SK-N-SH (cell line): ENCODE measurements around the gene XRCC6. TPM values are rescaled to one million over a fixed set of nuclear protein-coding genes. Genes with fewer than 3 reads are reported as not detected.

Experiments used
- CTCF ChIA-PET: fragments of 300-600, 350-600 bp; formaldehyde crosslinking; extraction: SDS; loops from one replicate; lab custom pipeline; 2021; lab: Yijun Ruan, JAX
- POLR2A ChIA-PET: fragments of 350-600 bp; sonication (Branson Sonifier 250); formaldehyde crosslinking; extraction: SDS; loops from one replicate; lab custom pipeline; 2020; ENCODE audit warnings: antibody characterized with exemption, inconsistent platforms; lab: Yijun Ruan, JAX
- DNase-seq: peaks from one replicate; pipeline ENCODE4 v3.0.0; 2012
- H2AFZ ChIP-seq: fragments of 200-600 bp; sonication (generic); 2 replicates; pipeline ENCODE4 v1.8.1; 2016; ENCODE audit warnings: antibody characterized with exemption, mild to moderate bottlenecking, low read depth
- H3F3A ChIP-seq: fragments of 200-600 bp; sonication (generic); replicated peaks from 2 replicates; pipeline ENCODE3; 2016; ENCODE audit warnings: antibody characterized with exemption, mild to moderate bottlenecking; ENCODE audit not compliant: insufficient read depth
- H3K27ac ChIP-seq, 2 experiments: fragments of 200-500 bp in 1 of 2; fragments of 200-600 bp in 1 of 2; sonication (Bioruptor generic) in 1 of 2; sonication (generic), shearing (Covaris generic) in 1 of 2; 2 replicates each; pipeline versions ENCODE4 v1.5.1 to v1.6.1; 2014 to 2016; ENCODE audit warnings: low read depth in 2 of 2, inconsistent platforms in 1 of 2, low read length in 1 of 2, mild to moderate bottlenecking in 1 of 2, mixed read lengths in 1 of 2
- H3K27me3 ChIP-seq: fragments of 200-600 bp; sonication (generic), shearing (Covaris generic); 2 replicates; pipeline ENCODE4 v1.6.1; 2016; ENCODE audit warnings: mixed run types; ENCODE audit not compliant: insufficient read depth
- H3K36me3 ChIP-seq, 2 experiments: fragments of 200-500 bp in 1 of 2; fragments of 200-600 bp in 1 of 2; sonication (Bioruptor generic) in 1 of 2; sonication (generic) in 1 of 2; replicated peaks in 1 of 2; 2 replicates each; pipeline versions ENCODE3 to v1.5.1; 2014 to 2016; ENCODE audit warnings: low read length in 1 of 2, mild to moderate bottlenecking in 1 of 2; ENCODE audit not compliant: insufficient read depth in 2 of 2, control insufficient read depth in 1 of 2
- H3K4me1 ChIP-seq, 2 experiments: fragments of 200-500 bp in 1 of 2; fragments of 200-600 bp in 1 of 2; sonication (Bioruptor generic) in 1 of 2; sonication (generic), shearing (Covaris generic) in 1 of 2; 2 replicates each; pipeline versions ENCODE4 v1.5.1 to v1.6.1; 2014 to 2016; ENCODE audit warnings: low read depth in 1 of 2, low read length in 1 of 2, mixed run types in 1 of 2; ENCODE audit not compliant: insufficient read depth in 2 of 2, control insufficient read depth in 1 of 2
- H3K4me2 ChIP-seq: fragments of 200-600 bp; sonication (generic), shearing (Covaris generic); 2 replicates; pipeline ENCODE4 v1.6.1; 2017; ENCODE audit warnings: mixed run types
- H3K4me3 ChIP-seq, 2 experiments: fragments of 200-500 bp in 1 of 2; fragments of 200-600 bp in 1 of 2; sonication (Bioruptor generic) in 1 of 2; sonication (generic), shearing (Covaris generic) in 1 of 2; 2 replicates each; pipeline versions ENCODE4 v1.5.1 to v1.8.1; 2014 to 2016; ENCODE audit warnings: low read depth in 2 of 2, inconsistent platforms in 1 of 2, low read length in 1 of 2, mild to moderate bottlenecking in 1 of 2, mixed read lengths in 1 of 2, moderate library complexity in 1 of 2
- H3K79me2 ChIP-seq: fragments of 200-600 bp; sonication (generic); 2 replicates; pipeline ENCODE4 v1.8.1; 2017; ENCODE audit warnings: mild to moderate bottlenecking; ENCODE audit not compliant: insufficient read depth
- H3K9ac ChIP-seq: fragments of 200-600 bp; sonication (generic); 2 replicates; pipeline ENCODE4 v1.6.1; 2017; ENCODE audit warnings: mixed run types
- H3K9me2 ChIP-seq: fragments of 200-600 bp; sonication (generic); 2 replicates; pipeline ENCODE4 v1.6.1; 2017; ENCODE audit warnings: mixed run types
- H3K9me3 ChIP-seq: fragments of 200-600 bp; sonication (generic); 2 replicates; pipeline ENCODE4 v1.6.1; 2017; ENCODE audit warnings: mixed run types, mild to moderate bottlenecking, moderate library complexity
- H4K20me1 ChIP-seq: fragments of 200-600 bp; sonication (generic); 2 replicates; pipeline ENCODE4 v1.6.1; 2017; ENCODE audit warnings: mild to moderate bottlenecking, mixed run types; ENCODE audit not compliant: insufficient read depth
- ELF1 ChIP-seq: IDR thresholded peaks from 2 replicates; pipeline ENCODE4 v1.4.0; 2012
- EZH2phosphoT487 ChIP-seq: fragments of 200-600 bp; sonication (generic); IDR thresholded peaks from 2 replicates; pipeline ENCODE4 v1.6.1; 2017; ENCODE audit warnings: low read depth, mixed run types, mild to moderate bottlenecking, antibody characterized with exemption, moderate library complexity, borderline replicate concordance
- GABPA ChIP-seq: IDR thresholded peaks from 2 replicates; pipeline ENCODE4 v1.4.0; 2012; ENCODE audit warnings: low read depth, mild to moderate bottlenecking
- GATA2 ChIP-seq: sonication (generic); formaldehyde crosslinking; IDR thresholded peaks from 2 replicates; pipeline ENCODE4 v1.5.0; 2020; ENCODE audit warnings: mild to moderate bottlenecking, missing genetic modification reagents
- JUND ChIP-seq: IDR thresholded peaks from 2 replicates; pipeline ENCODE4 v1.4.0; 2012
- MEF2A ChIP-seq: IDR thresholded peaks from 2 replicates; pipeline ENCODE4 v1.4.0; 2012; ENCODE audit warnings: low read depth, borderline replicate concordance
- POLR2AphosphoS5 ChIP-seq: IDR thresholded peaks from 2 replicates; pipeline ENCODE4 v1.6.1; 2012; ENCODE audit warnings: low read depth, low read length
- RFX5 ChIP-seq: IDR thresholded peaks from 2 replicates; pipeline ENCODE4 v1.6.1; 2012; ENCODE audit warnings: mild to moderate bottlenecking, improper control_type of control experiment, low read length
- SIN3A ChIP-seq: IDR thresholded peaks from 2 replicates; pipeline ENCODE4 v1.6.1; 2012; ENCODE audit warnings: low read depth, mild to moderate bottlenecking, low read length, moderate library complexity, borderline replicate concordance
- SMC3 ChIP-seq: IDR thresholded peaks from 2 replicates; pipeline ENCODE4 v1.6.1; 2012; ENCODE audit warnings: low read depth, low read length, improper control_type of control experiment
- TAF1 ChIP-seq: IDR thresholded peaks from 2 replicates; pipeline ENCODE4 v1.6.1; 2012; ENCODE audit warnings: low read depth, mild to moderate bottlenecking, low read length, moderate library complexity, borderline replicate concordance
- TCF12 ChIP-seq: IDR thresholded peaks from 2 replicates; pipeline ENCODE4 v1.4.0; 2012
- WGBS: methylation state at CpG from one replicate; pipeline ENCODE4 v1.1.6; 2017; ENCODE audit warnings: low lambda C conversion rate; 5-methylcytosine and 5-hydroxymethylcytosine counted together
- polyA plus RNA-seq, 3 experiments: library from polyadenylated mRNA; depleted of rRNA; stranded (reverse); fragments of >200 nt; gene quantifications; 2 replicates each; pipeline ENCODE4 v1.2.3, GENCODE V29; 2012
- TF ChIP-seq, protein P1 (sequence below): IDR thresholded peaks from 2 replicates; pipeline ENCODE4; 2012
- TF ChIP-seq, protein P2 (sequence below): fragments of 150-350 bp; IDR thresholded peaks from 2 replicates; pipeline ENCODE4 v1.6.1; 2016; ENCODE audit warnings: mild to moderate bottlenecking, low read depth, low read length
- TF ChIP-seq, protein P3 (sequence below): IDR thresholded peaks from 2 replicates; pipeline ENCODE4 v1.4.0; 2012; ENCODE audit warnings: low read depth, borderline replicate concordance
- TF ChIP-seq, protein P4 (sequence below): IDR thresholded peaks from 2 replicates; pipeline ENCODE4 v1.6.1; 2012; ENCODE audit warnings: mild to moderate bottlenecking, low read depth, low read length, moderate library complexity

XRCC6 gene
- polyA plus RNA-seq, 1 of the 3 experiments (the other 2 are of a cell fraction): 78.1 TPM

DNA sequence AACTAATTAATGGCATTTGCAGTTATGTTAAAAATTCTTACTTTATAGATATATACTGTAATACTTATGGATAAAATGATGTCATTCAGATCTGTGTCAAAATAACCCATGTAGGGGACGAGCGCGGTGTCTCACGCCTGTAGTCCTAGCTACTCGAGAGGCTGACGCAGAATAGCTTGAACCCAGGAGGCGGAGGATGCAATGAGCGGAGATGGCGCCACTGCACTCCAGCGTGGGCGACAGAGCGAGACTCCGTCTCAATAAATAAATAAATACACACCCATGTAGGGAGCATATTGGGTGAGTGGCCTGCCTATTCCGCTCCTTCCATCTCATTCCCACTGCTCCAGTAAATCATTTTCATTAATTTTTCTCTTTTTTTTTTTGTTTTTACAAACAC lies 60.5 kb downstream of the XRCC6 start:
- Histone ChIP-seq H3K9me3 (no peaks in the 10 kb centered on the region), H3K79me2 (peaks cover 87% of the 10 kb centered on the region), H3K9ac (peak overlapping the region; percentile 73; the same call in 1 of the 2 replicates), H3F3A (peaks cover 9% of the 10 kb centered on the region), H3K4me1 (no peaks in the 10 kb centered on the region; a peak in 1 of 4 replicates), H3K4me3 (peak overlapping the region; percentile 69 to 73), H3K36me3 (peaks cover 9 to 18% of the 10 kb centered on the region in 2 experiments), H3K27me3 (no peaks in the 10 kb centered on the region), H3K4me2 (peak overlapping the region; percentile 75), H3K9me2 (no peaks in the 10 kb centered on the region), H4K20me1 (no peaks in the 10 kb centered on the region), H3K27ac (peak overlapping the region in 1 of 2 experiments; percentile 82; a peak in 2 of 4 replicates), H2AFZ (no peak overlapping the region)
- ChIA-PET POLR2A (interaction anchor here (0.6 kb wide), 1 partner anchor 284 kb away, joined by 3 read pairs; no protein-coding TSS in a partner anchor), CTCF (interaction anchor here (0.6 kb wide), 1 partner anchor 15 kb away, joined by 3 read pairs; no protein-coding TSS in a partner anchor)
- 32% methylated on average over 10 of the region's 14 CpGs for WGBS
- TF ChIP-seq SIN3A (0 out of 2 replicates have a peak, but pooled peaks have one; percentile 4), POLR2AphosphoS5 (no peak), GABPA (no peak)
- TF ChIP-seq, protein P1, sequence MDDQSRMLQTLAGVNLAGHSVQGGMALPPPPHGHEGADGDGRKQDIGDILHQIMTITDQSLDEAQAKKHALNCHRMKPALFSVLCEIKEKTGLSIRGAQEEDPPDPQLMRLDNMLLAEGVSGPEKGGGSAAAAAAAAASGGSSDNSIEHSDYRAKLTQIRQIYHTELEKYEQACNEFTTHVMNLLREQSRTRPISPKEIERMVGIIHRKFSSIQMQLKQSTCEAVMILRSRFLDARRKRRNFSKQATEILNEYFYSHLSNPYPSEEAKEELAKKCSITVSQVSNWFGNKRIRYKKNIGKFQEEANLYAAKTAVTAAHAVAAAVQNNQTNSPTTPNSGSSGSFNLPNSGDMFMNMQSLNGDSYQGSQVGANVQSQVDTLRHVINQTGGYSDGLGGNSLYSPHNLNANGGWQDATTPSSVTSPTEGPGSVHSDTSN: no peak
- DNase-seq: no peak

DNA sequence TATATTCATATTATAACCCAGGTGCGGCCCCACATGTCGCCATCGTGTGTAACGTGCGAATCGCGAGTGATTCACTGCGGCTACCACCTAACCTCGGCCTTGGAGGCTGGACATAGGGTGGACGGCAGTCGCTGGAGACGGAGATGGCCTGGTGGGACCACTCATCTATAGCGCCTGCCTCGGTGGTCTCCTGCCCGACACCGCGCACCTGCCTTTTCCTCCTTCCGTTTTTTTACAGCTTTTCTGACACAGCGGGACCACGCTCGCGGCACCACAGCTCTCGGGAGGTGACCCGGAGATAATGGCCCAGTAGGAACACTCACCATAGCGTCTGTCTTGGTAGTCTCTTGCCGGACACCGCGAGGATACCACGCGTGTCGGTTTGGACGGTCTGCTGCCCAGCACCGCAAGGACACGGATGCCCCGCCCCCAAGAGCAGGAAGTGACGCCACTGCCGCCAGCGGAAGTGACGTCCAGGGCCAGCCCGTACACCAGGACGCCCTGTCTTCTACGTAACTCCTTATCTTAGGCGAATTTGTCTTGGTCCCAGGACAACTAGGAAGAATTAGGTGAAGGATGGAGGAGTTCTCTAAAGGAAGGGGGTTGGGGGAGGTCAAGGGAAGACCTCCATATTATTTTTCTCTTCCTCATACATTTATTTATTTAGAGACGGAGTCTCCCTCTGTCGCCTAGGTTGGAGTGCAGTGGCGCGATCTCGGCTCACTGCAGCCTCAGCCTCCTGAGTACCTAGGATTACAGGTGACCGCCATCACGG lies 61.1 kb downstream of the XRCC6 start:
- WGBS: 24% methylated on average over 14 of the region's 50 CpGs
- H2AFZ ChIP-seq: no peak overlapping the region
- no peaks in the 10 kb centered on the region for H3K27me3 ChIP-seq
- POLR2A ChIA-PET: interaction anchor here (0.6 kb wide), 1 partner anchor 284 kb away, joined by 3 read pairs; no protein-coding TSS in a partner anchor
- H3K36me3 ChIP-seq: peaks cover 9 to 18% of the 10 kb centered on the region in 2 experiments
- CTCF ChIA-PET: no interaction called here
- no peaks in the 10 kb centered on the region for H3K9me2 ChIP-seq
- no peaks in the 10 kb centered on the region for H3K9me3 ChIP-seq
- H3K27ac ChIP-seq: peak overlapping the region; percentile 64 to 82
- H3K9ac ChIP-seq: peak overlapping the region; percentile 73
- H3F3A ChIP-seq: peaks cover 9% of the 10 kb centered on the region
- DNase-seq: peak; percentile 85
- H3K4me3 ChIP-seq: peak overlapping the region; percentile 69 to 73
- H4K20me1 ChIP-seq: no peaks in the 10 kb centered on the region
- H3K4me2 ChIP-seq: peak overlapping the region; percentile 75
- H3K79me2 ChIP-seq: peaks cover 90% of the 10 kb centered on the region
- H3K4me1 ChIP-seq: no peaks in the 10 kb centered on the region; a peak in 1 of 4 replicates
- TF ChIP-seq MEF2A (no peak), GATA2 (CRISPR knock-in tag) (peak; percentile 9; the same call in 1 of the 2 replicates), RFX5 (no peak), TAF1 (no peak), SMC3 (no peak), EZH2phosphoT487 (no peak), TCF12 (no peak), JUND (no peak), ELF1 (no peak)
- TF ChIP-seq, protein P1: no peak
- TF ChIP-seq, protein P2, sequence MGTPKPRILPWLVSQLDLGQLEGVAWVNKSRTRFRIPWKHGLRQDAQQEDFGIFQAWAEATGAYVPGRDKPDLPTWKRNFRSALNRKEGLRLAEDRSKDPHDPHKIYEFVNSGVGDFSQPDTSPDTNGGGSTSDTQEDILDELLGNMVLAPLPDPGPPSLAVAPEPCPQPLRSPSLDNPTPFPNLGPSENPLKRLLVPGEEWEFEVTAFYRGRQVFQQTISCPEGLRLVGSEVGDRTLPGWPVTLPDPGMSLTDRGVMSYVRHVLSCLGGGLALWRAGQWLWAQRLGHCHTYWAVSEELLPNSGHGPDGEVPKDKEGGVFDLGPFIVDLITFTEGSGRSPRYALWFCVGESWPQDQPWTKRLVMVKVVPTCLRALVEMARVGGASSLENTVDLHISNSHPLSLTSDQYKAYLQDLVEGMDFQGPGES: no peak
- TF ChIP-seq, protein P3, sequence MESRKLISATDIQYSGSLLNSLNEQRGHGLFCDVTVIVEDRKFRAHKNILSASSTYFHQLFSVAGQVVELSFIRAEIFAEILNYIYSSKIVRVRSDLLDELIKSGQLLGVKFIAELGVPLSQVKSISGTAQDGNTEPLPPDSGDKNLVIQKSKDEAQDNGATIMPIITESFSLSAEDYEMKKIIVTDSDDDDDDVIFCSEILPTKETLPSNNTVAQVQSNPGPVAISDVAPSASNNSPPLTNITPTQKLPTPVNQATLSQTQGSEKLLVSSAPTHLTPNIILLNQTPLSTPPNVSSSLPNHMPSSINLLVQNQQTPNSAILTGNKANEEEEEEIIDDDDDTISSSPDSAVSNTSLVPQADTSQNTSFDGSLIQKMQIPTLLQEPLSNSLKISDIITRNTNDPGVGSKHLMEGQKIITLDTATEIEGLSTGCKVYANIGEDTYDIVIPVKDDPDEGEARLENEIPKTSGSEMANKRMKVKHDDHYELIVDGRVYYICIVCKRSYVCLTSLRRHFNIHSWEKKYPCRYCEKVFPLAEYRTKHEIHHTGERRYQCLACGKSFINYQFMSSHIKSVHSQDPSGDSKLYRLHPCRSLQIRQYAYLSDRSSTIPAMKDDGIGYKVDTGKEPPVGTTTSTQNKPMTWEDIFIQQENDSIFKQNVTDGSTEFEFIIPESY: no peak
- TF ChIP-seq, protein P4, sequence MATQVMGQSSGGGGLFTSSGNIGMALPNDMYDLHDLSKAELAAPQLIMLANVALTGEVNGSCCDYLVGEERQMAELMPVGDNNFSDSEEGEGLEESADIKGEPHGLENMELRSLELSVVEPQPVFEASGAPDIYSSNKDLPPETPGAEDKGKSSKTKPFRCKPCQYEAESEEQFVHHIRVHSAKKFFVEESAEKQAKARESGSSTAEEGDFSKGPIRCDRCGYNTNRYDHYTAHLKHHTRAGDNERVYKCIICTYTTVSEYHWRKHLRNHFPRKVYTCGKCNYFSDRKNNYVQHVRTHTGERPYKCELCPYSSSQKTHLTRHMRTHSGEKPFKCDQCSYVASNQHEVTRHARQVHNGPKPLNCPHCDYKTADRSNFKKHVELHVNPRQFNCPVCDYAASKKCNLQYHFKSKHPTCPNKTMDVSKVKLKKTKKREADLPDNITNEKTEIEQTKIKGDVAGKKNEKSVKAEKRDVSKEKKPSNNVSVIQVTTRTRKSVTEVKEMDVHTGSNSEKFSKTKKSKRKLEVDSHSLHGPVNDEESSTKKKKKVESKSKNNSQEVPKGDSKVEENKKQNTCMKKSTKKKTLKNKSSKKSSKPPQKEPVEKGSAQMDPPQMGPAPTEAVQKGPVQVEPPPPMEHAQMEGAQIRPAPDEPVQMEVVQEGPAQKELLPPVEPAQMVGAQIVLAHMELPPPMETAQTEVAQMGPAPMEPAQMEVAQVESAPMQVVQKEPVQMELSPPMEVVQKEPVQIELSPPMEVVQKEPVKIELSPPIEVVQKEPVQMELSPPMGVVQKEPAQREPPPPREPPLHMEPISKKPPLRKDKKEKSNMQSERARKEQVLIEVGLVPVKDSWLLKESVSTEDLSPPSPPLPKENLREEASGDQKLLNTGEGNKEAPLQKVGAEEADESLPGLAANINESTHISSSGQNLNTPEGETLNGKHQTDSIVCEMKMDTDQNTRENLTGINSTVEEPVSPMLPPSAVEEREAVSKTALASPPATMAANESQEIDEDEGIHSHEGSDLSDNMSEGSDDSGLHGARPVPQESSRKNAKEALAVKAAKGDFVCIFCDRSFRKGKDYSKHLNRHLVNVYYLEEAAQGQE: no peak
